ENCODE data around the gene TRAF3IP3.

Gene TRAF3IP3

DNA sequence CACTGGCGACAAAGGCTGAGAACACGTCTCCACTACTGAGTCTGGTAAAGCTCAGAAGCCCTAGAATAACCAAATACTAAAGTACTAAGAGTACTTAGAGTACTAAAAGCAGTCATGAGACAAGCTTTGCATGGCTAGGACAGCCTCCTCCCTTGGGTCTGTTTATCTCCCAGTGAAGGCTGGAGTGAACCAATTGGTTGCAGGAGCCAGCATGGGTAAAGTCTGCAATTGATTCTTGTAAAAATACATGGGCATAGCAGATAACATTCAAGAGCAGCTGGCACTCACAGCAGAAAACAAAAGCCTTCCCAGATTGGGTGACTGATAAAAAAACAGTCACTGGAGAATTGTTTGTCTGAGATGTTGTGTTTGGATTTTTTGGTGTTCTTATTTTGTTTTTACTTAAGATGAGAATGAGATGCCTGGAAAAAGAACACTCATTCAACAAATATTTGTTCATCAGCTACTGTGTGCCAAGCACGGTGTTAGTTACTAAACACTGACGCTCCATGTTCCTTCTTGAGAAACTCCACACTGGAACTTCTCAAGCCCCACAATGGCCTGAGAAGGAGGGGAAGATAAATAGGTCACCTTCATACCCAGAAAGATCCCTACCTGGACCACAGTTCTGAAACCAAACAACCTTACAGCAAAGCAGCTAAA lies 46.4 kb downstream of the TRAF3IP3 start:
- DNase-seq = no peak

DNA sequence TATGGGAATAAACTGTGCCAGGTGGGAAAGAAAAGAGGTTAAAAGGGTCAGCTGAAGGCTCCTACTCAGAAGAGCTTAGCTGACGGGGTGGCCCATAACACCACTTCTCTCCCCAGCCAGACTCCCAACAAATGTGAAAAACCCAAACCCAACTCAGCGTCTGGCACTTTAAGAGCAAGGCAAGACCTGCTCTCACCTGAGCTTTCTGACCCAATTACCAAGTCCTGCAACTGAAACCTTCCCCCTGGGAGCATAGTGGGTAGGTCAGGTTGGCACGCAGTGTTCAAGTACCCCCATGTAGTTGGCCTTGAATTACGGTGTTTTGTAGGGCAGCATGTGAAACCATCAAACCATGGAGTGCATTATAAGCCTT lies 46.9 kb downstream of the TRAF3IP3 start:
- DNase-seq = no peak

DNA sequence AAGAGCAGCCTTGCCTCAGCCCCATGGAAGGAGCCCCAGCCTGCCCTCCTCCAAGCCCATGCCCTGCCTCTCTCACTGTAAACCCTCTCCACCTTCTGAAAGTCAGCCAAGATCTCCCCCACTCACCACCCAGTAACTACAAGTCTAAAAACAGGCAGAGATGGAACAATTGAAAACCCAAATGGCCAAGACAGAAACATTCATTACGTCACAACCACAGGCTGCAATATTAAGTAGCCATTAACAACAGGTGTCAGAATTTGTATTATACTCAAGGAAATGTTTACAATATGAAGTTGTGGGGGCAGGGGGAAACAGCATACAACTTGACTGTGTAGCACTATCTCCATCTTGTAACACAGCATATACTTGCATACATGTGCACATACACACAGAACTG lies 47.7 kb downstream of the TRAF3IP3 start:
- DNase-seq = no peak

DNA sequence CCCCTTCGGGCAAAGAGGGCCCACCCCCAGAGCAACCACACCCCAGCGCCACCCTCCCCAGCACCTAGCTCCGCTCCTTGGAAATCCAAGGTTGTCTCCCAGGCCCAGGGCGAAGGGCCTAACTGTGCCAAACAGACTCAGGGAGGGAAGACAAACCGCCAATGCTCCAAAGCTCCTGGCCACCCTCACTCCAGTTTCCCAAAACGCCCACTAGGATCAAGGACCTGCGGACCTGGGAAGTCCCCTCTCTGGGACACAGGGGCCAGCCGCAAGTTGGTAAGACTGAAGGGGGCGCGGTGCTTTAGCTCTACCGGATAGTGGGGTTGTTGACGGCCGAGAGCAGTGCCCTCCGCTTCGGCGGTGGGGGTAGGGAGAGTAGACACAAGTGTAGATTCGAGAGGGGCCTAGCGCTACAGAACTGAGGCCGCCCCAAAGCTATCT lies 49.5 kb downstream of the TRAF3IP3 start:
- no peak for DNase-seq

DNA sequence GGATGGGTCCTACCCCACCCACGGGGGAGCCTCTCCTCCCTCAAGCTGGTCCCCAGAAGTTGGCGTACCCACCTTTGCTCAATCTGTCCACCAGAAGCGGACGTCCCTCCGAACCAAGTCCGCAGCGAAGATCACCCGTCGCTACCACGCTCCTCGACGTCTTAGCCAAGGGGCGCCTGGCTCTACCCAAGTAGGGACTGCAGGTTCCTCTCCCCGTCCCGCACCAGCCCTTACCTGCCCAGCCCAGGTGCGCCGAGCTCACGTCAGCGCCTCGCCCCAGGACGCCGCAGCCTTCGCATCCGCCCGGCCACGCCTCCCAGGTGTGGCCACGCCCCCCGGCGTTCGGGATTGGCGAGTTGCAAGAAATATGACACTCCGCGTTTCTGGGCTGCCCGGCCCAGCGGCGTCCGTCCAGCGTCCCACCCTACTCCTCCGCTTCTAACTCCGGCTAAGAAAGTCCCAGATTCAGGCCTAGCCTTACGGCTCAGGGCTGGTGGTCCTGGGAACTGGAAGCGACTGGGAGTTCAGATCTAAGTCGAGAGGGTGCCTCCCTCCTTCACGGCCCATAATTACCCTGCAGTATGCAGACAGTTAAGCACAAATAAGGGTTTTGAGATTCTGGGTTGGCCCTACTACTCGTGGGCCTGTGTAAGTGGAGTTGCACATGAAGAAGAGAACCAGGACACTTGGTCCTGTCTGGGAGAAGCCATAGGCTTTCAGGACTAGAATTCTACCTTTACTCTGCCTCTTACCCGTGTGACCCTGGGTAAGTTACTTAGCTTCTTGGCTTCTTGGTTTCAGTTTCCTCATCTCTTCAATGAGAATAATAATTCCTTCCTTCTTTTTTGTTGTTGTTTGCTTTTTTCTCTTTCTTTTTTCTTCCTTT lies 50.3 kb downstream of the TRAF3IP3 start, which contains the start of gene IRF6:
Gene IRF6, minus strand, starts transcription at position 268 of the 886 bp plus-strand sequence. CDS start 4,729 bp downstream, outside the sequence.
- DNase-seq = peak; percentile 69

DNA sequence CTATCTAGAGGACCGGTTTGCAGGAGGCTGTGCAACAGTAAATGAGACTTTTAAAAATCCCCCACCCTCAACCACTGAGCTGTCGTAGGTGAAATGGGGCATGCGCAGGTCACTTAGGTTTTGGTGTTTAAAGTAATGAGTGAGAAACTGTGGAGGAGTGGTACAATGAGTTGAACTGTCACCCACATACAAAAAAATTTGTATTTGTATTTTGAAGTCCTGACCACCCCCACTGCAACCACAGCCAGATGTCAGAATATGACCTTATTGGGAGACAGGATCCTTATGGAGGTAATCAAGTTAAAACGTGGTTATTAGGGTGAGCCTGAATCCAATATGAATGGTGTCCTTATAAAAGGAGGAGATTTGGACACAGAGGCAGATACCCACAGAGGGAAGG lies 51.7 kb downstream of the TRAF3IP3 start:
- no peak for DNase-seq

DNA sequence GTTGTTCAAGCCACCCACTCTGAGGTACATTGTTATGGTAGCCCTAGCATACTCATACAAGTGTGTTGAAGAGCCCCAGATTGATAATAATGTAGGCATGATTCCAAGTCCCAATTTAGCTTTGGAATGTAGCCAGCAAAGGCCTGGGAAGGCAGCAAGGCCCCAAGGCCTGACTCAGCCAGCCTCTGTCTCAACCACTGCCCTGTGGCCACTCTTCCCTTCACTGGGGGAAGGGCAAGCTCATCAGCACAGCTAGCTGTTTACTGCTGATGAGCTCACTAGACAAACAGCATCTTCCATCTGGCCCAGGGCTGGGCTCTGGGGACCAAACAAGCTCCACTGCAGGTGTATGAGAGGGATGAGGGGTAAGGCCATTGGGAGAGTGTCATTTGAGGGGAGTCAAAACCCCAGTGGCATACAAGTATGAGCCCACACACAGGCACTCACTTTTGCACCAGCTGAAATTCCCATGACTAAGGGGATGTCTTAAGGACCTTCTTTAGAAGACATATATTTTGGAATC lies 52.3 kb downstream of the TRAF3IP3 start:
- DNase-seq = no peak

DNA sequence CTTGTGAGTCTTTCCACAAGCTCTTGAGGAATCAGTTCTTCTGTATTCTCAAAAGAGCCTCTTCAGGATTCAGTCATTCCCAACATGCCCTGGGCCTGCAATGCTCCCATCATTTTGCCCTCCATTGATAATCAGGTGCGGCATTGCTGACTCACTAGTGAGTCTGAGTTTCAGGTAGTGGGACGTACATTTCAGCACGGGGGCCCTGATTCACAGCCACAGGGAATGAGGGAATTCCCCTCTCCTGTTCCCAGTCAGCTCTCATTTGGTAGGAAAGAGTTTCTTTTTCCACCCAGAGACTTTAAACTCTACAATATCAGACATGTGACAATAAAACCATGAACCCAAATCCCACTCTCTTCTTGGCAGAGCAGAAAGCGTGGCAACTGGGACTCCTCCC lies 53.8 kb downstream of the TRAF3IP3 start:
- no peak for DNase-seq

DNA sequence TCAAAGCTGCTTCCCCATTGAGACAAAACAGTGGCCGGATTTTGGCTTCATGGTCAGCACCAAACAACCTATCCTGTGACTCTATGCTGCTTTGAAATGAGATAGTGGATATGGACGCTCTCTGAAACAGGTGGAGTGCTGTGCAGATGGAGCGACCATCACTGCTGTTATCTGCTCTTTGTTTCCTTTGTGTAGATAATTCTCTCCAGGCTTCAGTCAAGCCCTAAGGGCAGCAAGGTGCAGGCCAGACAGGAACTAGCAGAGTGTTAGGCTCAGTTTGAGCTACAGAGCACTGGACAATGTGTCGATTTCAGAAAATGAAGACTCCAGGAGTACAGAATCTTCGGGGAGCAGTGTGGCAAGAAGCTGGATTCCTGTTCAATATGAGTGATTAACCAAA lies 54.9 kb downstream of the TRAF3IP3 start:
- no peak for DNase-seq

DNA sequence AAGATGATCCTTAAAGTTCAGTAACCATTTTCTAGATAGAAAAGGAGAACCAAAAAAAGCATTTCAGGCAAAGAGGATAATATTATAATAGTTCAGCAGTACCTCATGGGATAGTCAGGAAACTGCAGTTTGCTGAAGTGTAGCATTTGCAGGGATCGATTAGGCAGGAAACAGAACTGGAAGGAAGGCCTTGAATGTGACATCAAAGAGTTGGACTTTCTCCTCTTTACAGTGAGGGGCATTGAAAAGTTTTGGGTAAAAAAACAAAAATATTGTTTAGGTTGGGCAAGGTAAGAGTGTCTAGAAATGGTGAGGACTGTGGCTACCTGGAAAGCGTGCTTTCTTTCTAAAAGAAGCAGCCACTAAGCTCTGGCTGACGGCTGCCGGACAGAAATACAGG lies 58.0 kb downstream of the TRAF3IP3 start:
- no peak for DNase-seq

DNA sequence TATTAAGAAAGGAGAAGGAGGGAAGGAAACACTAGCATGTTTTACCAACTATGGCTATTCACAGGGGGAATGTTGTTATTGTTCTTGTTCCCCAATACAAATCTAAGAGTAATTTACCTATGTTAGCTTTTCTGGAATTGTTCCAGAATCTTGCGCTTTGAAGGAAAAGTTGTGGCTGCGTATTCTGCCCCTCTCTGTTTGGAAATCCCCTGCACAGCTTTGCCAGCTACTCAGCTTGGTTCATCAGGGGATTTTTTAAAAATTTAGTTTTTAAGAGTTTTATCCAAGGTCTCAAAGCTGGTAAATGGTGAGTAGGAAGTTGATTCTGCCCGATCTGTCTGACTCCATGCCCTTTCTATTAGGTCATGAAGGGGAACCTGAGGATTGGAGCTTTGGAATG lies 59.6 kb downstream of the TRAF3IP3 start:
- no peak for DNase-seq

DNA sequence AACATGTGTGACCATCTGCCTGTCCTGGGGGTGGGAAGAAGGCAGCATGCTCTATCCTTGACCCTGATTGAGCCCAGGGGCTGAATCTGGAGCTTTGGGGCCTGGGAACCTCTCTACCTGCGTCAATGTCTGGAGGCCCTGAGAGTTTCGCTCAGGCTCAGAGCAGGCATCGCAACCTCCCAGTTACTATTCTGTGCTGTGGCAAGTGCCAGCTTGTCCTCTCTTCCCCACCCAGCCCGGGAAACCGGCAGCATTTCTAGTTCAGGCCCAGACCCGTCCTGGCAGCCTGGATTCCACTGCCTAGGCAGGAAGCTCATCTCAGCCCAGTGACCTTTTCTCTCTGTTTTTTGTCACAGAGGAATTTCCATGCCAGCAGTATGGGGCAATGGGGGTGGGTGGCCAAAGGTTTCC lies 60.1 kb downstream of the TRAF3IP3 start:
- no peak for DNase-seq

DNA sequence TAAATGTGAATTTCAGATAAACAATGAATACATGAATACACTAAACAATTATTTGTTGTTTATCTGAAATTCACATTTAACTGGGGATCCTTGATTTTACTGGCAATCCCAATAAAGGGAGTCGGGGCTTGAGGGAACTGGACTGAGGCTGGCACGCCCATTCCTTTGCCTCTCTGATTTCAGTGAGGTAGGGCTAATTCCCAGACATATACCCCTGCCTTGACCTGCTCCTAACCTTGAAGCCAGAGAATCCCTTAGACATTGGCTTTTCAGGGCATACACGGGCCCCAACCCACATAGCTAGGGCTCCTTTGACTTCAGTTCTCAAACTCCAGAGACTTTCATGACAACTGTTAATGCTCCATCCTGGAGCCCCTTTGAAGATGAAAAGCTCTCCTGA lies 61.1 kb downstream of the TRAF3IP3 start:
- no peak for DNase-seq

DNA sequence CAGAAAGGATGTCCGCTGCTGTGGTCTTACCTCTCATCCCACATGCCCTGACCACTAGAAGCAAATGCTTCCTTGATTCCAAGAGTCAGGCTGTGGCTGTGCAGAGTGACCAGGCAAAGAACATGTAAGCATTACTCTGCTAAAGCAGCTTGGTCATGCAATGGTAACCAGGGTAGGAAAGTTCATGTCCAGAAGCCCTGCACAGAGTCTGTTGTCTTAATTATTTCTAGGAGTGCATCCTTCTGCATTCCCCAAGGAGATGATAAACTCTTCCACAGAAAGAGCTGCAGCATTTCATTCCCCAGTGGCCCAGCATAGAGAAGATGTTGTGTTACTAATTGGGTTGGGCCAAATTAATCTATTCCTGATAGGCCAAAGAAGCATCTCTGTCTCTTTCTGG lies 61.8 kb downstream of the TRAF3IP3 start:
- DNase-seq = no peak

DNA sequence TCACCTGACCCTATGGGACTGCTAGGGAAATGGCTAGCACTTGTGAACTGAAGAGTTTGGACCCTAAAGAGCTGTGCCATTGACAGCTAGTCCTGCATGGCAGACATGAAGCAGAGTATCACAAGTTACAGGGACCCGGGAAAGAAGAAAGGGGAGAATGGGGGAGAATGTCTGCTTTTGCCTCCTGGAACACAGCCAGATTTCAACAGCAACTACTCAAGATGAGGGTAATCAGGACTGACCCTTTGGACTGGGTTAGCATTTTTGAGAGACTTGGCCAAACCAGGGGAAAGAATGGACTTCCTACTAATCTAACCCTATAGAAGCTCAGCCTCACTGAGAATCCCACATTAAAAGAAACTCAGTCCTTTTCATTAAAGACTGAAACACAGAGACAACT lies 63.2 kb downstream of the TRAF3IP3 start:
- DNase-seq = no peak

DNA sequence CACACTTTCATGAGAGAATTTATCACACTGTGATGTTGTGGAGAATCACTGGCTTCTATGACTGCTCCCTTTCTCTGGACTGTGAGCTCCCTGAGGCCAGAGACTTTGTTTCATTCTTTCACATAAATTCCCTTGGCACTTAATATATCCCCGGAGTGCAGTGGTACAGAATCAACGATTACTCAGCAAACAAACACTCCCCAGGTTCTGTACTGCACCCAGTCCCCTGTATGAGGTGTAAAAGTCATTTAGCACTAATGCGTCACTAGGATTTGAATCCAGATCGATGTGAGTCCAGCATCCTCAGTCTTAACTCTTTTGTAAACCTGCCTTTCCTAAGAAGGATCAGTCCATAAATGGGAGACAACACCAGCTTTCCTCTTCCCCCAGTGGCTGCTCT lies 65.1 kb downstream of the TRAF3IP3 start:
- no peak for DNase-seq

DNA sequence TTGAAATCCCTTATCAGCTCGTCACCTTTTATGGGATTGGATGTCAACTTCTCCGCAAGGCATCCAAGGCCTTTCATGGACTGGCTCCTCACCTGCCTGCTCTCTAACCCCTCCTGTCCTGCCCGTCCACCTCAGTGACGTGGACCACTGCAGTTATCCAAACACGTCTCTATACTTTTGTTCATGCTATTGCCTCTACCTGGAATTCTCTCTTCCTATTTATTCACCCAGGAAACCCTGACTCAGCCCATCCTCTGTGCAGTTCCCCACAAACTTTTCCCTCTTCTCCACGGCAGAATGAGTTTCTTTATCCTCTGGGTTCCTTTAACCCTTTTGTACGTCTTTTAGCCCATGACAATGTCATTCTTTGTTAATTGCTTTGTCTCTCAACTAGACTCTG lies 66.9 kb downstream of the TRAF3IP3 start:
- no peak for DNase-seq

DNA sequence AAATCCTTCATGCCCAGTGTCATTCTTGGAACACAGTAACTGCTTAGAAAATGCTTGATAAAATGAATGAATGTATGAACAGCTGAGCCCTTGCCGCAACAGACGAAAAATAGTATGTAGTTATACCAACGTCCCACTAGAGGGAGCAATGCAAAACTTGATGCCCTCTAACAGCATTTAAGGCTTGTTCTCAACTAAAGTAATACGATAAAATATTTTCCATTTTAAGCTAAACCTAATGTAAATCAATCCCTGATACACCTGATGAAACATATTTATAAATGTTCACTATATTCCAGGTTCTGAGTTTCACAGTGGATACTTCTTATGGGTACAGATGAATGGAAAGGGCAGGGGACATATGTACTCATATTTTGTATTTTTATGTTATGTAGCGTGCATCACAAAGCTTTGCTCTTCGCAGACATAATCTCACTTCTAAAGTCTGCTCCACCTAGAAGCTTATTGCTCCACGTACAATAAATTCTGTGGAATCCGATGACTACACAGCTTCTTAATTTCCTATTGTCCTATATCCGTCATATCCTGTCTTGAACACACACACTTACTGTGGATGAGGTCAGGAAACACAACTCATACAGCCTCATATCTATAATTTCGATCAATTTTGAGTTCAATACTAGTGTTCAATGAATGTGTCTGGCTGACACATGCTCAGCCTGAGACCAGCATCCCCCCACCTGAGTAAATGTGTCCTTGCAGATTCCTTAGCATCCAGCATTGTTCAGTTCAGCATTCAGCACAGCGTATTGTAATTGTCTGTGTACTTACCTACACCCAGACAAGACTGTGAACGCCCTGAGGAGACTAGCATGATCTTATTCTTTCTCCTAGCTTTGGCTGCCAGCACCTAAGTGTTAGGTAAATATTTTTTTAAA lies 67.5 kb downstream of the TRAF3IP3 start:
- DNase-seq = no peak

DNA sequence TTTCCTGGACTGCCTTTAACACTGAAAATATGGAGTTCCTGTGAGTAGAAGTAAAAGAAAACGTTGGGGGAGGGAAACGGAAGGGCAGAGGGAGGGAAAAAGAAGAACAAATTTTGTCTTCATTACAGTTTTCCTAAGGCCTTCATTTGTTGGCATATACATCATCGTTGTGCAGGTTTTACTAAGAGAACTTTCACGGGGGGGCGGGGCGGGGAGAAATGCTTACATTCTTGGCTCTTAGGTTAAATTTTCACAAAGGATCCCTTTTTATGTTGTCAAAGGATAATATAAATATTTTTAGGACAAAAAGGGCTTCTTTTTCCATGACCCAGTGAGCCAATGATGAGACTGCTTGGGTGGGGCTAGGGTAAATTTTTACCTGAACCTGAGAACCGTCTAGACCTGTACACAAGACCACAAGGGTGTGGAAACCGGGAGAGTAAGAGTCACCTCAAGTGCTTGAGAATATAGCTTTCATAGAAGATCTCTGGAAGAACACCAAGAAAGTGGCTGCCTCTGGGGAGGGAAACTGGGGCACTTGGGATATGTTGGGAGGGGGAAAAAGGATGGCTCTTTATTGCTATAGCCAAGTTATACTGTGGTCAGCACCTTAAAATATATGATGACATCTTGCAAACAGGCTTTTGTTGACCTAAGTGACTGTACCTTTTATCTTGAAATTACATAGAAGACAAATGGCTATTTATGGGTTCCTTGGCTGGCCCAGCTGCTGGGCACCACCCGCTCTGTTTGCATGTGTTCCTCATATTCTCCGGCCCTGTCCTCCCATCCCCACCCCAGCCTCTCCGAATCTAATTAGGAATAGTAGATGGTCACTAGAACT lies 70.0 kb downstream of the TRAF3IP3 start:
- no peak for DNase-seq

DNA sequence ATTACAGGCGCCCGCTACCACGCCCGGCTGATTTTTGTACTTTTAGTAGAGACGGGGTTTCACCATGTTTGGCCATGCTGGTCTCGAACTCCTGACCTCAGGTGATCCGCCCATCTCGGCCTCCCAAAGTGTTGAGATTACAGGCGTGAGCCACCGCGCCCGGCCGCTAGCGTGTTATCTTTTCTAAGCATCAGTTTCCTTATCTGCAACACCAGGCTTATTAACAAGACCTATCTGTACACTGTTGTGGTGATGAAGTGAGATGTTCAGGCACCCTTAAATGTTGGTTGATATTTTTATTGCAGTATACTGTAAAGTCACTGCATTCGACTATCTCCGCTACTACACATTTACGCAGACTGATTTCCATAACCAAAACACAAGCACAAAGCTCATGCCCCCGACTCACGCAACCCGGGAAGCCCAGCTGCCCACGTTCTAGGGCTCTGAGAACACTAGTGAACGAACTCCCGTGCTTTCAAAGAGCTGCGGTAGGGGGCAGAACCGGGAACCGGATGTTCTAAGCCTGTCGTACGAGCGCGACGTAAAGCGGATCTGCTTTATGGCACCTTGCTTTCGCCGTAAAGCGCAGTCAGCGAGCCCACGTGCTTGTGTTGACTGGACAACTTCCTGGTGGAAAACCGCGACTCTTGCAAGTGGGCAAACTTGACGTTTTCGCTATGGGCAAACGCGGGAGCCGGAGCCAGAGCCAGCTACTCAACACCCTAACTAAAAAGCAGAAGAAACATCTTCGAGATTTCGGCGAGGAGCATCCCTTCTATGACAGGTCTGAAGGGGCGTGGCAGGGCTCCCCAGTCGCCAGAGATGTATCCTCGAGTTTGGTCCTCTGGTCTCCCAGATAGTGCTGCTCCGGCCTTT lies 71.8 kb downstream of the TRAF3IP3 start, which contains the start of gene UTP25:
Gene UTP25, plus strand, starts transcription at position 589 of the 879 bp plus-strand sequence. Its CDS starts 92 bp downstream, at position 681.
- peak; percentile 90 for DNase-seq

DNA sequence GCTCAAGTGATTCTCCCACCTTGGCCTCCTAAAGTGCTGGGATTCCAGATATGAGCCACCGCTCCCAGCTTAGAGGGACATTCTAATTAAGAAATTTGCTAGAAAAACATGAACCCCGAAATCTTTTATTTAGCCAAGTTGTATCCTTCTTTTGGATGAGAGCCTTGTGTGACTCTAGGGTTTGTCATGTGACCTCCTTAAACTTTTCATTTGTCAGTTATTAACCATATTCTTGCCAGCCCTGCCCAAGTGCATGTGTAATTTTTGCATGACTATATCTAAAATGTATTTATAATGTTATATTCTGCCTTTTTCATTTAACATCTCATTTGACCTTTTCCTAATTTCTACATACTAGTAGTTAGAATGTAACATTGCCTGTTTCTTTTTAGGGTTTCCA lies 73.9 kb downstream of the TRAF3IP3 start:
- no peak for DNase-seq

Data from effector CD4-positive, alpha-beta T cell (primary cell).